ENCODE results near the gene TBK1.

DNA sequence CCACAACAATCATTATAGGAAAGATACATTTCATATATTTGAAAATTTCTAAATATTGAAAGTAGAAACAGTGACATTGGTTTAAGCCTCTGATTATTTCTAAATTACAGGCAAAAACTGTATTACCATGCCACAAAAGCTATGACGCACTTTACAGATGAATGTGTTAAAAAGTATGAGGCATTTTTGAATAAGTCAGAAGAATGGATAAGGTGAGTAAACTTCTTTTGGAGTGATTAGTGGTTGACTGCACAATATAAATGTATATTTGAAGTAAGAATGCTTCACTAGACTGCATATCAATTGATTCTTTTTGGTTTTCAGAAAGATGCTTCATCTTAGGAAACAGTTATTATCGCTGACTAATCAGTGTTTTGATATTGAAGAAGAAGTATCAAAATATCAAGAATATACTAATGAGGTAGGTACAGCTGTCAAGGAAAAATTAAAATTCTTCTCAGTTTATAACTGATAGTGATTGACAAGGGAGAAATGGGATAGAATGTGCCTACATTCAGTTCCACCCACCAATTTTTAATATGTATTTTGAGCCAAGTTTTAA lies 45.0 kb downstream of the TBK1 start:
- no peak for TF ChIP-seq POLR2A (IDR thresholded peaks at IDR 0.05)
- TF ChIP-seq EP300 (IDR thresholded peaks at IDR 0.05), result no peak
- TF ChIP-seq, protein P1, sequence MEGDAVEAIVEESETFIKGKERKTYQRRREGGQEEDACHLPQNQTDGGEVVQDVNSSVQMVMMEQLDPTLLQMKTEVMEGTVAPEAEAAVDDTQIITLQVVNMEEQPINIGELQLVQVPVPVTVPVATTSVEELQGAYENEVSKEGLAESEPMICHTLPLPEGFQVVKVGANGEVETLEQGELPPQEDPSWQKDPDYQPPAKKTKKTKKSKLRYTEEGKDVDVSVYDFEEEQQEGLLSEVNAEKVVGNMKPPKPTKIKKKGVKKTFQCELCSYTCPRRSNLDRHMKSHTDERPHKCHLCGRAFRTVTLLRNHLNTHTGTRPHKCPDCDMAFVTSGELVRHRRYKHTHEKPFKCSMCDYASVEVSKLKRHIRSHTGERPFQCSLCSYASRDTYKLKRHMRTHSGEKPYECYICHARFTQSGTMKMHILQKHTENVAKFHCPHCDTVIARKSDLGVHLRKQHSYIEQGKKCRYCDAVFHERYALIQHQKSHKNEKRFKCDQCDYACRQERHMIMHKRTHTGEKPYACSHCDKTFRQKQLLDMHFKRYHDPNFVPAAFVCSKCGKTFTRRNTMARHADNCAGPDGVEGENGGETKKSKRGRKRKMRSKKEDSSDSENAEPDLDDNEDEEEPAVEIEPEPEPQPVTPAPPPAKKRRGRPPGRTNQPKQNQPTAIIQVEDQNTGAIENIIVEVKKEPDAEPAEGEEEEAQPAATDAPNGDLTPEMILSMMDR (IDR thresholded peaks at IDR 0.05), result no peak

Measured in ovary (tissue), 3 donors.